HEK293T (cell line): Measurements from ENCODE around the gene SYT2.
"Not testable (repeated sequence)": the region's sequence is repeated elsewhere in the genome, so short reads cannot be mapped to it uniquely, and the experiment has no call there.

Experiments used
- ELF4 ChIP-seq: fragments of 450-650 bp; IDR thresholded peaks from 2 replicates; pipeline ENCODE4 v1.6.1; 2017; ENCODE audit warnings: antibody characterized with exemption
- FOXM1 ChIP-seq: fragments of 450-650 bp; IDR thresholded peaks from 2 replicates; pipeline ENCODE4 v1.6.1; 2017; ENCODE audit warnings: mild to moderate bottlenecking, borderline replicate concordance

GRCh38 chr1:202556037-202556436 lies 154.2 kb downstream of the SYT2 start:
- TF ChIP-seq FOXM1, ELF4: not testable (repeated sequence)
